Activated naive CD8-positive, alpha-beta T cell treated with anti-CD3 and anti-CD28 coated beads, Interleukin-2, amount 10 ng/mL, durations not matched to agents 7 days and 5 days (primary cell): ENCODE measurements around the gene GABRE. TPM values are rescaled to one million over a fixed set of nuclear protein-coding genes. Genes with fewer than 3 reads are reported as not detected.

ENCODE experiments used
- ATAC-seq: fragments of 150-1000 bp; cut with Tn5 transposase; one replicate; pipeline ENCODE4 v1.10.0; 2021; ENCODE audit warnings: low read depth, moderate library complexity
- POLR2A ChIA-PET: fragments of 350-600 bp; sonication (Branson Sonifier 250); formaldehyde crosslinking; loops from one replicate; lab custom pipeline; 2021; ENCODE audit warnings: antibody characterized with exemption; lab: Charles Lee
- DNase-seq: peaks from one replicate; pipeline ENCODE4 v3.0.0; 2021
- H3K27ac Mint-ChIP-seq: one replicate; pipeline ENCODE4 v1.8.0; 2022; ENCODE audit warnings: mild to moderate bottlenecking, mixed read lengths
- H3K27me3 Mint-ChIP-seq: one replicate; pipeline ENCODE4 v1.8.0; 2022; ENCODE audit warnings: mild to moderate bottlenecking, moderate library complexity, mixed read lengths
- H3K36me3 Mint-ChIP-seq: one replicate; pipeline ENCODE4 v1.8.0; 2021; ENCODE audit warnings: mild to moderate bottlenecking, mixed read lengths
- H3K4me1 Mint-ChIP-seq: one replicate; pipeline ENCODE4 v1.8.0; 2021; ENCODE audit warnings: mixed read lengths
- H3K4me3 Mint-ChIP-seq: one replicate; pipeline ENCODE4 v1.8.0; 2022; ENCODE audit warnings: mild to moderate bottlenecking, moderate library complexity, mixed read lengths
- H3K9me3 Mint-ChIP-seq: one replicate; pipeline ENCODE4 v1.8.0; 2021; ENCODE audit warnings: mixed read lengths
- total RNA-seq, 2 experiments: library from RNA; stranded (reverse); gene quantifications; one replicate each; pipeline ENCODE4 v1.2.3, GENCODE V29; 2021

GABRE gene, protein sequence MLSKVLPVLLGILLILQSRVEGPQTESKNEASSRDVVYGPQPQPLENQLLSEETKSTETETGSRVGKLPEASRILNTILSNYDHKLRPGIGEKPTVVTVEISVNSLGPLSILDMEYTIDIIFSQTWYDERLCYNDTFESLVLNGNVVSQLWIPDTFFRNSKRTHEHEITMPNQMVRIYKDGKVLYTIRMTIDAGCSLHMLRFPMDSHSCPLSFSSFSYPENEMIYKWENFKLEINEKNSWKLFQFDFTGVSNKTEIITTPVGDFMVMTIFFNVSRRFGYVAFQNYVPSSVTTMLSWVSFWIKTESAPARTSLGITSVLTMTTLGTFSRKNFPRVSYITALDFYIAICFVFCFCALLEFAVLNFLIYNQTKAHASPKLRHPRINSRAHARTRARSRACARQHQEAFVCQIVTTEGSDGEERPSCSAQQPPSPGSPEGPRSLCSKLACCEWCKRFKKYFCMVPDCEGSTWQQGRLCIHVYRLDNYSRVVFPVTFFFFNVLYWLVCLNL
- not detected for total RNA-seq

DNA sequence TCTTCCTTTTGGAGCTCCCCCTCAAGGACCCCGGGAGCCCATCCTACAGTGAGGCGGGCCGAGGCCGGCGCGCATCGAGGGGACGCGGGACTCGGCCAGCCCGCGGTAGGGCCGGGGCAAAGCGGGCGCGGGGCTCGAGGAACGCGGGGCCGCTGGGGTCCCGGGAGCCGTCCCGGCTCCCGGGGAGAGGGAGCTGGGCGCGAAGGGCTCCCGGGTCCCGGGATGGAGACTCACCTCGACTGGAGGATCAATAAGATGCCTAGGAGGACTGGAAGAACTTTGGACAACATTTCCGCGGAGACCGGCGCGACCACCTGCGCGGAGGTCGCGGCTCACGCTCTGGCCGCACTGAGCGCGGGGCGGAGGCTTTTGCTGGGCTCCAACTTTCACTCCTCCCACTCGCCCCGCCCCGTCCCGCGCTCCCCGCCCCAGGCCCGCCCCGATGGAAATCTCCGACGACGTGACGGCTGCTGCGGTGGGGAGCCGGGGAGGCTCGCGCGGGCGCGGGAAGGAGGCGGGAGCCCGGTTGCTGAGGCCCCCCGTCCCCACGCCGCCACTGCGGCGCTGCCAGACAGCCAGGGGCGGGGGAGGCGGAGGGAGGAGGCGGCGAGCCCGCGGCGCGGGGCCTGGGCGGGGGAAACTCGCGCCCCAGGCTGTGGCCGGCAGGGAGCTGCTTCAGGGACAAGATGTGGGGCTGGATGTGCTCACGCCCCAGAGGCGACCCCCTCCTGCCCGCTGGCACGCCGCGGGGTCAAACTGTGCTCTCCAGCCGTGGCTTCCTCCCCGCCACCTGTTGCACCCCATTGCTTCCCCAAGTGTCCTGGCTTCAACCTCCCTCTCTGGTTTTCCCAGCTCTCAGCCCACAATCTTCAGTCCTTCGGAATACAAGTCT is at the start of gene GABRE:
TSS of gene GABRE (minus strand) at position 341 of the 892 bp plus-strand sequence. CDS start at position 290, 51 bp downstream.
- H3K4me1 Mint-ChIP-seq, result no peaks in the 10 kb centered on the region
- H3K4me3 Mint-ChIP-seq, result no peak within 1 kb of the TSS
- DNase-seq (peak; percentile 23), ATAC-seq (no peak)
- no peaks in the 10 kb centered on the region for H3K9me3 Mint-ChIP-seq
- POLR2A ChIA-PET, result no interaction called here
- H3K27me3 Mint-ChIP-seq, result peaks cover 13% of the 10 kb centered on the region
- H3K27ac Mint-ChIP-seq, result no peak within 1 kb of the TSS
- no peaks in the 10 kb centered on the region for H3K36me3 Mint-ChIP-seq

DNA sequence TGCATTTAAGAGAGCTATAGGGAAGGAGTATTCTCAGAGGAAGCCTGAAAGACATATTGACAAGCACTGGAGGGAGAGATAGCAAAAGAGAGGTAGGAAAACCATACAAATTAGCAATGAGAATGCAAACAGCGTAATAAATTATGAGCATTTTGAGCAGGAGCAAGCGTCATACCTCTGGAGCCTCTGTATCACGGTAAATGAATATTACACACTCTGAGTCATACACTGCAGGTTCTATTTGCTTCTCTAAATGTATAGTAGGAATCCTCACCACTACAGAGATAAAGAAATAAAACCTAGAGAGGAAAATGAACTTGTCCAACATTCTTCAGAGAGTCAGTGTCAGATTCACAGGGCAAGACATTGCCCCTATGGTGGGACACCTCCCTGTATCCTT is 46.4 kb upstream of the GABRE start:
- no peak overlapping the region for H3K4me3 Mint-ChIP-seq
- POLR2A ChIA-PET, result no interaction called here
- H3K4me1 Mint-ChIP-seq, result no peaks in the 10 kb centered on the region
- DNase-seq, result no peak
- H3K36me3 Mint-ChIP-seq, result no peaks in the 10 kb centered on the region
- no peaks in the 10 kb centered on the region for H3K9me3 Mint-ChIP-seq
- ATAC-seq, result no peak
- no peaks in the 10 kb centered on the region for H3K27me3 Mint-ChIP-seq
- H3K27ac Mint-ChIP-seq, result no peak overlapping the region

DNA sequence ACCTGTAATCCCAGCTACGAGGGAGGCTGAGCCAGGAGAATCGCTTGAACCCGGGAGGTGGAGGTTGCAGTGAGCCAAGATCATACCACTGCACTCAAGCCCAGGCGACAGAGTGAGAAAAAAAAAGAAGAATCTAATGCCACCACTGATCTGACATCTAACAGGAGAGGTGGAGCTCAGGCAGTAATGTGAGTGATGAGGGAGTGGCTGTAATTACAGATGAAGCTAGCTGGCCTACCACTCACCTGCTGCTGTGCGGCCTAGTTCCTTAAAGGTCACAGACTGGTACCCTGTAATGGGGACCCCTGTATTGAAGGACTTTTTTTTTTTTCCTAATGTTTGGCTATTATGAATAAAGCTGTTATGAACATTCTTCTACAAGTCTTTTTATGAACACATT is 25.3 kb upstream of the GABRE start:
- POLR2A ChIA-PET, result no interaction called here
- DNase-seq (no peak), ATAC-seq (no peak)
- H3K36me3 Mint-ChIP-seq, result no peaks in the 10 kb centered on the region
- H3K9me3 Mint-ChIP-seq, result no peaks in the 10 kb centered on the region
- H3K4me1 Mint-ChIP-seq, result no peaks in the 10 kb centered on the region
- H3K27ac Mint-ChIP-seq, result no peak overlapping the region
- no peaks in the 10 kb centered on the region for H3K27me3 Mint-ChIP-seq
- H3K4me3 Mint-ChIP-seq, result no peak overlapping the region

DNA sequence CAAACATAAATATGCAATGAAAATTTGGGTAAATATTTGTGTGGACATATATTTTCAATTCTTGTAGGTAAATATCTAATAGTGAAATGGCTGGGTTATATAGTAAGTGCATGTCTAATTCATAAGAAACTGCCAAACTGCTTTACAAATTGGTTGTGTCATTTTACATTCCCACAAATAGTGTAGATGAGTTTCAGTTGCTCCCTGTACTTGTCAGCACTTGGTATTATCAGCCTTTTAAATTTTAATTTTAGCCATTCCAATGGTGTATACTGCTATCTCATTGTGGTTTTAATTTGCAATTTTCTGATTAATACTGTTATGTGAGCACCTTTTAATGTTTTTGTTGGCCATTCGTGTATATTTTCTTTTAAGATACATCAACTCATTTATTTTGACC is 23.1 kb upstream of the GABRE start:
- Mint-ChIP-seq H3K4me3 (no peak overlapping the region), H3K36me3 (no peaks in the 10 kb centered on the region), H3K9me3 (no peaks in the 10 kb centered on the region), H3K27me3 (no peaks in the 10 kb centered on the region), H3K27ac (no peak overlapping the region), H3K4me1 (no peaks in the 10 kb centered on the region)
- DNase-seq, result no peak
- no peak for ATAC-seq
- POLR2A ChIA-PET, result no interaction called here

DNA sequence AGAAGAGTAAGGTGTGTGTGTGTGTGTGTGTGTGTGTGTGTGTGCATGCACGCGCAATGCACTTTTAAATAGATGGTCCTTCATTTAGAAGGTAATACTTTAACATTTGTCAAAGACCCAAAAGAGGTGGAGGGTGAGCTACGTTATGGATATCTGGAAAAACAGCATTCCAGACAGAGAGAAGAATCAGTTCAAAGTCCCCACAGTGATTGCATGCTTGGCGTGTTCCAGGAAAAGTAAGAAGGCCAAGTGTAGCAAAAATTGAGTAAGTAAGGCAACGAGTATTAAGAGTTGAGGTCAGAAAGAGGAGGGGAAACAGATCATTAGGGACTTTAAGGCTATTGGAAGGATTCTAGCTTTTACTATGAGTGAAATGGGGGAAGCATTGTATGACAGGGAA is 21.9 kb upstream of the GABRE start:
- no peaks in the 10 kb centered on the region for H3K9me3 Mint-ChIP-seq
- DNase-seq (no peak), ATAC-seq (no peak)
- H3K27me3 Mint-ChIP-seq, result no peaks in the 10 kb centered on the region
- no peaks in the 10 kb centered on the region for H3K4me1 Mint-ChIP-seq
- POLR2A ChIA-PET, result no interaction called here
- no peak overlapping the region for H3K27ac Mint-ChIP-seq
- H3K4me3 Mint-ChIP-seq, result no peak overlapping the region
- H3K36me3 Mint-ChIP-seq, result no peaks in the 10 kb centered on the region

DNA sequence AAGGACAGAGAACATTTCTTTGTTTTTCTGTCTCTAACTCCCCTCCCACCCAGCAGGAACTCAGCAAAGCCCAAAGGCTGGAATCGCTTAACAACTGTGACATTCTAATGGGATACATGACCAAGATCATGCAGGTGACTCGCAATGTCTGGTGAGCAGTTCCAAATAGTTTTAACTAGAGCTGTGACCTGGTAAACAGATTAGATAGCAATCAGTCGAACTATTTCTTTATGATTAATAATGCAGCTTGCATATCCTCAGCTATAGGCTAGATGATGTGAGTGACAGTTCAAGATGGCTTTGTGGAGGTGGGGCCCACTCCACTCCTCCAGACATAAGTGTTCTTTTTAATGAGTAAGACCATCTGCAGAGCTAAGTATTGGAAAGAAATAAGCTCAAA is 20.0 kb upstream of the GABRE start:
- H3K27me3 Mint-ChIP-seq, result no peaks in the 10 kb centered on the region
- H3K36me3 Mint-ChIP-seq, result no peaks in the 10 kb centered on the region
- H3K27ac Mint-ChIP-seq, result no peak overlapping the region
- H3K4me1 Mint-ChIP-seq, result no peaks in the 10 kb centered on the region
- DNase-seq, result no peak
- POLR2A ChIA-PET, result no interaction called here
- no peak overlapping the region for H3K4me3 Mint-ChIP-seq
- H3K9me3 Mint-ChIP-seq, result no peaks in the 10 kb centered on the region
- ATAC-seq, result no peak

DNA sequence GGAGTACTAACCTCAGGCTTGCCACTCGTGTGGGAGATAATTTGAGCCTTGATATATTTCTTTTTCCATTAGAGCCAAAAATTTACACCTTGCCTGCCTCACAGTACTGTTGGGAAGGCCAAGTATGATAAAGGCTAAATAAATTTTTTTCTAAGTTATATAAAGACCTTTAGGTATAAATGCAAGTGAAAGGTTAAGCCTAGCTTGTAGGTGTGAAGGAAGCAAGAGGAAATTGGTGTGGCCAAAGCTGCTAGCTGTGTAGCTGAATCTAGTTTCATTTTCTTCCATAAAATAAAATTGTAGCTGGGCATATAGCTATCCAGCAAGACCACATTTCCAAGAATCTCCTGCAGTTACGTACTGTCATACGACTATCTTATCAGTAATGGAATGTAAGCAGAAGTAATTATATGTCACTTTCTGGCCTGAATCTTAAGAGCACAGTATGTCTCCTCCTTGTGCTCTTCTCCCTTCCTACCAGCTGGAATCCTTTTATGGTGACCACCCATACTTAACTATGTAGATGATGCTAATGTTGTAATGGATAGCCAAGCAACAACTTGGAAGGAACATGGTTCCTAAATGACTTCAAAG is 14.3 kb upstream of the GABRE start:
- DNase-seq, result no peak
- Mint-ChIP-seq H3K4me1 (no peaks in the 10 kb centered on the region), H3K4me3 (no peak overlapping the region), H3K27ac (no peak overlapping the region), H3K36me3 (no peaks in the 10 kb centered on the region), H3K27me3 (no peaks in the 10 kb centered on the region), H3K9me3 (no peaks in the 10 kb centered on the region)
- ATAC-seq, result no peak
- POLR2A ChIA-PET, result no interaction called here

DNA sequence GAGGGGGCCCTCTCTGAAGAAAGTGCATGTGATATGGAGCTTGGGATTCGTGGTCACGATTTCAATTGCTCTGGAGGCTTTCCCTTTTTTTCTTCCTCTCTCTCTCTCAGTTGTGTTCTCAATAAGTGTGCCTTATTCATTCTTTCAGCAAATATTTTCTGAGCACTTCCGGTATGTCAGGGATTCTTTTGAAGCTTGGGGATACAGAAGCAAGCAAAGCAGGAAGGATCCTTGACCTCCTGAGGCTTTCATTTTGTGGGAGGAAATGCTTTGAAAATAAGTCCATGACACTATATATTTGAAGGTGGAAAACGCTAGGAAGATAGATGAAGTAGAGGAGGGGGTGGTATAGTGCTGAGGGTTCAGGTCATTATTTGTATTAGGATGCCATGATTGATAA is 12.6 kb upstream of the GABRE start:
- H3K9me3 Mint-ChIP-seq, result no peaks in the 10 kb centered on the region

DNA sequence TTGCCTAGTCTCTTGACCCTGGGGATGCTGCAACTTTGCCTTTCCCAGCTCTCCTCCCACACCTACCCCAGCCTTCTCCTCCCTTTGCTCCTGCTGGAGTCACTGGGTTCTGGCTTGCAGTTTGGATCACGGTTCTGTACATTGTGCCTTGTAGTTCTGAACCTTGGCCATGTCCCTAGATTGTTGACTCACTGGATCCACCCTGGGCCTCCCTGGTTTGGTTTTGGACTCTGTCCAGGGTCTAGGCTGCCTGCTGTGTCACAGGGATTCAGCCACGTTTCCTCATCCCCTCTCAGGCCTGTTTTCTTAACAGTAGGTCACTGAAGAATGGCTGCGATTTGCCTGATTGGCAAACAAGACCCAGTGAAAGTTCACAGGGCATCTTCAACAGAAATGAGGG is 11.5 kb upstream of the GABRE start:
- no peaks in the 10 kb centered on the region for H3K36me3 Mint-ChIP-seq
- DNase-seq (no peak), ATAC-seq (no peak)
- no peaks in the 10 kb centered on the region for H3K27me3 Mint-ChIP-seq
- no peak overlapping the region for H3K4me3 Mint-ChIP-seq
- H3K27ac Mint-ChIP-seq, result no peak overlapping the region
- POLR2A ChIA-PET, result no interaction called here
- H3K9me3 Mint-ChIP-seq, result no peaks in the 10 kb centered on the region
- H3K4me1 Mint-ChIP-seq, result no peaks in the 10 kb centered on the region

More for the DNA sequence above, 12.6 kb upstream of the GABRE start:
- POLR2A ChIA-PET, result no interaction called here
- Mint-ChIP-seq H3K36me3 (no peaks in the 10 kb centered on the region), H3K4me3 (no peak overlapping the region), H3K4me1 (no peaks in the 10 kb centered on the region), H3K27ac (no peak overlapping the region), H3K27me3 (no peaks in the 10 kb centered on the region)
- ATAC-seq (no peak), DNase-seq (no peak)

DNA sequence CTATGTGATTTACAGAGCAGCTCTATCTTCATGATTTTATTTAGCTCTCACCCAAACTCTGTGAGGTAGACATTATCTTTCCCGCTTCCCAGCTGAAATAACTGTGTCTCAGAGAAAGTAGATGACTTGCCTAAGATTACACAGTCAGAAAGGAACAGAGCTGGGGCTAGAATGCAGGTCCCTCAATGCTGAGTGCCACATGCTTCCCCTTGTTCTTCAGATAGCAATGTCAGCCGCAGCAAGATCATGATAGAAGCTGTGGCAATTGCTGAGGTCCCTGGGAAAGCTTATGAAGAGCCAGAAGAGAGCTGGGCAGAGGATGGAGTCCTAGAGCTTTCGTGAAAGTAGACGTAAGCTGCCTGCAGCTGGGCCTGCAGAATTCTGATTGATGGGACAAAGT is 11.1 kb upstream of the GABRE start:
- no peaks in the 10 kb centered on the region for H3K36me3 Mint-ChIP-seq
- ATAC-seq, result no peak
- no peak overlapping the region for H3K4me3 Mint-ChIP-seq
- no peaks in the 10 kb centered on the region for H3K9me3 Mint-ChIP-seq
- H3K27ac Mint-ChIP-seq, result no peak overlapping the region
- H3K4me1 Mint-ChIP-seq, result no peaks in the 10 kb centered on the region
- POLR2A ChIA-PET, result no interaction called here
- H3K27me3 Mint-ChIP-seq, result no peaks in the 10 kb centered on the region
- no peak for DNase-seq

DNA sequence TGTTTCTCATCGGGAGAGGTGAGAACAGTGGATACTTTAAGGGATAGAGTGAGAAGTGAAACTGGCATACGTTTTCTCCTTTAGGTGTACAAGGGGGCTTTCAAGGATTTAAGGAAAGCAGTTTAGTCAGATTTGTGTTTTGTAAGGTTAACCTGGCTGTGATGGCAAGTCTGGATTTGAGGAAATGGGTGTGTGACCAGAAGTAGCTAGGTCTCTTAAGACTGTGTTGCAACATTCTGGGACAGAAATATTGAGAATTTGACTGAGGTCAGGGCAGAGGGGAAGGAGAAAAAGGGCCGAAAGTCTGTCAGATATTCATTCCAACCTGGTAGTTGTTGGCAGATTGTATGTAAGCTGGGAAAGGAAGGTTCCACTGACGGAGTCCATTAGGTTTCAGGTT is 10.4 kb upstream of the GABRE start:
- ATAC-seq (no peak), DNase-seq (no peak)
- H3K4me3 Mint-ChIP-seq, result no peak overlapping the region
- POLR2A ChIA-PET, result no interaction called here
- H3K27me3 Mint-ChIP-seq, result no peaks in the 10 kb centered on the region
- H3K4me1 Mint-ChIP-seq, result no peaks in the 10 kb centered on the region
- H3K9me3 Mint-ChIP-seq, result no peaks in the 10 kb centered on the region
- no peak overlapping the region for H3K27ac Mint-ChIP-seq
- H3K36me3 Mint-ChIP-seq, result no peaks in the 10 kb centered on the region

DNA sequence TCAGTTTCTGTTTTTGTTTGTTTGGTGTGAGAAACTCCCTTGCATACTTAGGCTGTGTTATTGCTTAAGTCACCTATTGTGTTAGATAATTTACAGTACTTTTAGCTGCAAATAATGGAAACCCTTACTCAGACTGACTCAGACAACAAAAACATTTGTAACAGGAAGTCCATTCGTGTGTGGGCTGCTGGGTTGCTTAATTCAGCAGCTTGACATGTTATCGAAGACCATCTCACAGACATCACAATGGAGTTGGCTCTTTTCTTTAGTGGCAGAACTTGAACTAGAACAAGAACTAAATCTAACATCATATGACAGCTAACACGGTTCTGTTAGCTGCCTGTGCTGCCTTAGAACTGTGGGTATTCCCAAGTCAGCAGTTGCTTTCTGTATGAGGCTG is 9.9 kb upstream of the GABRE start:
- Mint-ChIP-seq H3K4me3 (no peak overlapping the region), H3K27ac (no peak overlapping the region), H3K36me3 (no peaks in the 10 kb centered on the region), H3K27me3 (no peaks in the 10 kb centered on the region), H3K4me1 (no peaks in the 10 kb centered on the region), H3K9me3 (no peaks in the 10 kb centered on the region)
- ATAC-seq (no peak), DNase-seq (no peak)
- POLR2A ChIA-PET, result no interaction called here

DNA sequence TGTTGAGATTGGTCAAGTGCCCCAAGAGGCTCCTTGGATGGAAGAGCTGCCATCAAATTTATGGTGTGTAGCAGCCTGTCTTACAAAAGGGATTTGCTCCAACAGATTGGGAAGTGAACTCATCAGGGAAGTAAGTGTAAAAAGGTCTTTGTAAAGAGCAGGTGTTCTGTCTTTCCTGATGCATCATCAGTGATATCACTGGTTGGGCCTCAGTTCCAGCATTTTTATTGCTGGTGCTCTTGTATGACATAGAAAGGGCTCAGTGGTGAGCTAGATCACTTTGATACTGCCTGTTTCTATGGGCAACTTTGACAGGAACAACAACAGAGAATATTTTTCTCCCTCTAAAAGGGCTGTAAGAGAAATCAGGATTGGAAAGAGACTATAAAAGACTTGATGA is 8.7 kb upstream of the GABRE start:
- Mint-ChIP-seq H3K36me3 (no peaks in the 10 kb centered on the region), H3K4me3 (no peak overlapping the region), H3K9me3 (no peaks in the 10 kb centered on the region), H3K27me3 (no peaks in the 10 kb centered on the region), H3K4me1 (no peaks in the 10 kb centered on the region), H3K27ac (no peak overlapping the region)
- ATAC-seq (no peak), DNase-seq (no peak)
- POLR2A ChIA-PET, result no interaction called here
